ENCODE measurements around the gene CDC42EP3.

Gene CDC42EP3

GRCh38 chr2:37671009-37671815 is at the start of gene CDC42EP3:
CDC42EP3 (minus strand) TSS chr2:37671642; CDS start chr2:37646587, 25,055 bp downstream.
- Mint-ChIP-seq H3K4me1 (peaks cover 35% of the 10 kb centered on the region), H3K27me3 (ENCODE audit: low read depth, poor library complexity) (peaks cover 22% of the 10 kb centered on the region), H3K9me3 (no peaks in the 10 kb centered on the region), H3K36me3 (ENCODE audit: low read depth) (no peaks in the 10 kb centered on the region), H3K4me3 (peak within 1 kb of the TSS; percentile 88), H3K27ac (peak within 1 kb of the TSS; percentile 71)
- DNase-seq, result peak; percentile 83
- no peak for TF ChIP-seq CTCF (IDR thresholded peaks at IDR 0.05)

GRCh38 chr2:37721201-37721560 is 49.7 kb upstream of the CDC42EP3 start:
- no peaks in the 10 kb centered on the region for H3K4me1 Mint-ChIP-seq
- no peaks in the 10 kb centered on the region for H3K36me3 Mint-ChIP-seq (ENCODE audit: low read depth)
- no peak for TF ChIP-seq CTCF (IDR thresholded peaks at IDR 0.05)
- peaks cover 45% of the 10 kb centered on the region for H3K9me3 Mint-ChIP-seq
- H3K27ac Mint-ChIP-seq, result no peak overlapping the region
- no peak overlapping the region for H3K4me3 Mint-ChIP-seq
- no peaks in the 10 kb centered on the region for H3K27me3 Mint-ChIP-seq (ENCODE audit: low read depth, poor library complexity)
- DNase-seq, result no peak

DNA sequence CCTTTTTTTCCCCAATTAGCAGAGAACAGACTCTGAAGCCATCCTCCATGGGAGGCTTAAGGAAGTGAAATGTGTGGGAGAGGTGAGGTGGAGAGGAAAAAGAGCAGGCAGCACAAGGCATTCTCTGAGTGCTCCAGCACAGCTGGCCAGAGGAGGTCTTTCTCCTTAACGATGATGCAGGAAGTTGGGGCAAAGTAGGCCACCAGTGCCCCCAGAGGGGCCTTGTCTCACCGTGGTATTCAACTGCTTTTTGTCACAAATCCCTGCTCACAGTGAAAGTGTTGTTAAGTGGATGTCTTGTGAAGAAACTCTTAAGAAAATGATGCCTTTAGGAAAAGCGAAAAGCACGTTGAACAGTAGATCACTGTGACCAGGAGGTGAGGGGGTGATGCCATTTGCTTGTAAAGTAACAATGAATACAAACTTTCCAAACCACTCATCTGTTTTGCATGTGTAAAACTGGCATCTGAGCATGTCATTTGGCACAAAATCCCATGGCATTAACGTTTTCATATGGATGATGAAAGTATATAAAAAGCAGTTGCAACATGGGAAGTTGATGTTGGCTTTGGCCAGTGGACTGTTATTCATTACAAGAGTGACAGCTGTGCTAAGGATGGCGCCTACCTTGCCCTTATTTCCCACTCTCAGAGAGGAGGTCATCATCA is 49.2 kb upstream of the CDC42EP3 start:
- H3K4me3 Mint-ChIP-seq, result no peak overlapping the region
- no peak overlapping the region for H3K27ac Mint-ChIP-seq
- peaks cover 50% of the 10 kb centered on the region for H3K9me3 Mint-ChIP-seq
- DNase-seq, result no peak
- H3K4me1 Mint-ChIP-seq, result no peaks in the 10 kb centered on the region
- TF ChIP-seq CTCF (IDR thresholded peaks at IDR 0.05), result no peak
- no peaks in the 10 kb centered on the region for H3K27me3 Mint-ChIP-seq (ENCODE audit: low read depth, poor library complexity)
- H3K36me3 Mint-ChIP-seq (ENCODE audit: low read depth), result peaks cover 2% of the 10 kb centered on the region

DNA sequence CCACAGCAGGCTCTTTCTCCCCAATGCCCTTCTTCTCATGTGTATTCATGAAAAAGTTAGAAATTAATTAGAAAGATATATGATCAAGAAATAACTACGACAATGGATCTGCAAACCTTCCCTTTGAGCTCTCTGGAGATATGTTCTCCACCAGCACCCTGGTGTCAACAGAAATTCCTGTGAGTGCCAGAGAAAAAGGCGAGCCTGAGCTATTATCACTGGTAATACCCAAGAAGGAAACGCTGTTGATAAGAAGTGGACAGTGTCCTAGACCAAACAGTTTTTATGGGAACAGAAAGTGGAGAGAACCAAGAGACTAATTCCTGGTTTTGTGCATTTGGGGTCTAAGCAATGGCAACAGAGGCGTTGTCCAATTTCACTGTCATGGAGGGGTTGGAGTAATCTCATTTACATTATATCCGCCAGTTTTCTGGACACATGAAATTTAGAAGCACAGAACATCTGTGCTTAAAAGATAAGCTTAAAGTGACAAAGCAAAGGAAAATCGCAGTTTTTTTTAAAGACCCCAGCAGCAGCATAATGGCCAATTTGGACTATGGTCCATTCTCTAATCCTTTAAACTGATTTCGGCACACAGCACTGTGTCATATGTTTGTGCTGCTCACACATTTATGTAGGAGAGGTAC is 47.2 kb upstream of the CDC42EP3 start:
- Mint-ChIP-seq H3K27me3 (ENCODE audit: low read depth, poor library complexity) (no peaks in the 10 kb centered on the region), H3K4me3 (no peak overlapping the region), H3K9me3 (peaks cover 54% of the 10 kb centered on the region), H3K4me1 (no peaks in the 10 kb centered on the region), H3K36me3 (ENCODE audit: low read depth) (peaks cover 9% of the 10 kb centered on the region), H3K27ac (no peak overlapping the region)
- no peak for DNase-seq
- no peak for TF ChIP-seq CTCF (IDR thresholded peaks at IDR 0.05)

DNA sequence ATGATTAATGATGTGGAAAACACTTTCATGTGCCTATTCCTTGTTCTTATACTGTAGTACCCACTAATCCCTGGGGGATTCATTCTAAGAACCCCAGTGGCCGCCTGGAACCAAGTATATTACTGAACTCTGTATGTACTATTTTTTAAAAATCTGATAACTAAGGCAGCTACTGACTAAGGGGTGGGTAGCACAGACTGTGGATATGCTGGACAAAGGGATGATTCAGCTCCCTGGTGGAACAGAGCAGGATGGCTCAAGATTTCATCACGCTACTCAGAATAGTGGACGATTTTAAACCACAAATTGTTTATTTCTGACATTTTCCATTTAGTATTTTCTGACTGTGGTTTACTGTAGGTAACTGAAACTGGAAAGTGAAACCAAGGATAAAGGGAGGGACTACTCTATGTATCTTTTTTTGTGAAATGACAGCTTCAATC is 41.8 kb upstream of the CDC42EP3 start:
- Mint-ChIP-seq H3K27ac (no peak overlapping the region), H3K27me3 (ENCODE audit: low read depth, poor library complexity) (no peaks in the 10 kb centered on the region), H3K36me3 (ENCODE audit: low read depth) (peaks cover 9% of the 10 kb centered on the region), H3K9me3 (peaks cover 37% of the 10 kb centered on the region), H3K4me1 (peaks cover 21% of the 10 kb centered on the region), H3K4me3 (no peak overlapping the region)
- DNase-seq, result no peak
- TF ChIP-seq CTCF (IDR thresholded peaks at IDR 0.05), result no peak
